ENCODE results near the gene VSX1. TPM values are rescaled to one million over a fixed set of nuclear protein-coding genes. Genes with fewer than 3 reads are reported as not detected.

VSX1 gene
- total RNA-seq, 1 experiment from 2014 or later: not detected

DNA sequence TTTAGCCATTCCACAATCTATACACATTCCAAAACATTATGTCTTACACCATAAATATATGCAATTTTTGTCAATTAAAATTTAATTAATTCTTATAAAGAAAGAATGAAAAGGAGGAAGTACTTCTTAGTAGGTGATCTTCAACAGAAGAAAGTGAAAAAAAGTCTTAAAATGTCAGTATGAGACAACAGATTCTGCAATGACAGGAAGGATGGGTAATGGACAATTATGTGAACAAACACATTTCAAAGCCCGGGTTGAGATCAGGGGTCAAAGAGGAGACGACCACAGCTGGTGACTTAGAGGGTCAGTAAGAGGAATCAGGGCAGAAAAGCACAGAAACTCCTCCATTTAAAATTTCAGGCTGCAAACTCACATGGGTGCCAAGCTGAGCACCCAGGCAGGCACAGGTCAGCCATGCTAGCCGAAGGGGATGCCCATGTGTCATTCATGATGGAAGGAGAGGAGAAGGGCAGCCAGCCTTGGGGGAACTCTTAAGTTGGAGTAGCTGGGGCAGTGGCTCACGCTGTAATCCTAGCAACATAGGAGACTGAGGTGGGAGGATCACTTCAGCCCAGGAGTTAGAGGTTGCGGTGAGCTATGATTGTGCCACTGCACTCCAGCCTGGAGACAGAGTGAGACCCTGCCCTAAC is 11.0 kb downstream of the VSX1 start:
- intact Hi-C loops (cut with micrococcal nuclease): no loop called here
- ChIA-PET CTCF (interaction anchor here (0.6 to 2.3 kb wide), 7 partner anchors 11 to 176 kb away, joined by 3 to 23 read pairs (median 3); no protein-coding TSS in a partner anchor), POLR2A (interaction anchor here (0.6 to 1.6 kb wide), 4 partner anchors 77 to 1093 kb away, joined by 3 to 5 read pairs (median 4); partner anchors contain the start of gene PYGB)
- TF ChIP-seq, protein P1, sequence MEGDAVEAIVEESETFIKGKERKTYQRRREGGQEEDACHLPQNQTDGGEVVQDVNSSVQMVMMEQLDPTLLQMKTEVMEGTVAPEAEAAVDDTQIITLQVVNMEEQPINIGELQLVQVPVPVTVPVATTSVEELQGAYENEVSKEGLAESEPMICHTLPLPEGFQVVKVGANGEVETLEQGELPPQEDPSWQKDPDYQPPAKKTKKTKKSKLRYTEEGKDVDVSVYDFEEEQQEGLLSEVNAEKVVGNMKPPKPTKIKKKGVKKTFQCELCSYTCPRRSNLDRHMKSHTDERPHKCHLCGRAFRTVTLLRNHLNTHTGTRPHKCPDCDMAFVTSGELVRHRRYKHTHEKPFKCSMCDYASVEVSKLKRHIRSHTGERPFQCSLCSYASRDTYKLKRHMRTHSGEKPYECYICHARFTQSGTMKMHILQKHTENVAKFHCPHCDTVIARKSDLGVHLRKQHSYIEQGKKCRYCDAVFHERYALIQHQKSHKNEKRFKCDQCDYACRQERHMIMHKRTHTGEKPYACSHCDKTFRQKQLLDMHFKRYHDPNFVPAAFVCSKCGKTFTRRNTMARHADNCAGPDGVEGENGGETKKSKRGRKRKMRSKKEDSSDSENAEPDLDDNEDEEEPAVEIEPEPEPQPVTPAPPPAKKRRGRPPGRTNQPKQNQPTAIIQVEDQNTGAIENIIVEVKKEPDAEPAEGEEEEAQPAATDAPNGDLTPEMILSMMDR (IDR thresholded peaks at IDR 0.05; ENCODE audit: unreplicated experiment): no peak
- BruUV-seq (replicated peaks): no TSS peak
- H3K4me1 Mint-ChIP-seq (ENCODE audit: insufficient read depth, unreplicated experiment): peaks cover 9% of the 10 kb centered on the region
- H3K27ac Mint-ChIP-seq (ENCODE audit: low read depth, unreplicated experiment): no peak overlapping the region
- no peaks in the 10 kb centered on the region for H3K9me3 Mint-ChIP-seq (ENCODE audit: unreplicated experiment)
- no peak for DNase-seq (ENCODE audit: unreplicated experiment)
- H3K4me3 Mint-ChIP-seq (ENCODE audit: unreplicated experiment): no peak overlapping the region
- no peaks in the 10 kb centered on the region for H3K36me3 Mint-ChIP-seq (ENCODE audit: insufficient read depth, unreplicated experiment)
- peaks cover 47% of the 10 kb centered on the region for H3K27me3 Mint-ChIP-seq (ENCODE audit: insufficient read depth, unreplicated experiment)

DNA sequence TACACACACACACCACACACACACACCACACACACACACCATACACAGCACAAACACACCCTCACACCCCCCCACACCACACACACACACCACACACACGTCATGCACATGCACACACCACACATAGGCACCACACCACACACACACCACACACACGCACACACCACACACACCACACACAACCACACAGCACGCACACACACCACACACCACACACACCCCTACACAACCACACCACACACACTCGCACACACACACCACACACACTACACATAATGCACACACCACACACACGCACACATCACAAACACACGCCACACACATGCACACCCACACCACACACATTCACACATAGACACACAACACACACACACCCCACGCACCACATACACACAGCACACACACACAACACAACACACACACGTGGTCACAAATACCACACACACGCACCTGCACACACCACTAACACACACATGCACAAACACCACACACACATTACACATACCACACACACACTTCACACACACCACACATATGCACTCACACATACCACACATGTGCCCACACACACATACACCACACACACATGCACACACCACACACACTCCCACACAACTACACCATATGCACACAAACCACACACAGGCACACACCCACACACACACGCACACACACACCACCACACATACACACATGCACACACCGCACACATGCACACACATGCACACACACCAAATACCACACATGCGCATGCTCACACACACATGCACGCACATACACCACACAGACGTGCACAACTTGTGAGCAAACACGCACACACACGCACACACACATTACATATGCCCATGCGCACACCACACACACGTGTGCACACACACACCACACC is 14.6 kb downstream of the VSX1 start:
- H3K4me3 Mint-ChIP-seq (ENCODE audit: unreplicated experiment): no peak overlapping the region
- intact Hi-C loops (cut with micrococcal nuclease): loop anchor here (5.0 to 10.0 kb wide), 2 partner anchors 177 to 330 kb away; partner anchors contain the start of gene PYGB
- DNase-seq (ENCODE audit: unreplicated experiment): no peak

DNA sequence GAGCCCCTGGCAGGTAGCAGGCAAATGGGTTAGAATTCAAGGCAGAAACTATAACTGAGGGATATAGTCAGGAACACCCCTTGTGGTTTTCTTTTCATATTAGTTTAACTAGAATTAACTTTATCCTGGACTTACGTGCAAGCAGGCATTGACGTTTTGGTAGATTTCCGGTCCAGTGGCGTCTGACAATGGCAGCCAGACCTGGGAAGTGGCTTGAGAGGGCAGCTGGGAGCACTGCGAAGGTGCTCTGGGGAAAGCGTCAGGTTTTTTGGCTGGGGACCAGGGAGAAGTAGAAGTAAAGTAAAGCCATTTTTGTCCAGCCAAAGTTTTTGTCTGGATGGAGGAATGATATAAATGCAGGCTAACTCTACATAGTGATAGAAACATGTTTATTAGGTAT is 15.6 kb downstream of the VSX1 start:
- ChIA-PET CTCF (interaction anchor here (1.2 to 9.6 kb wide), 12 partner anchors 8 to 189 kb away, joined by 4 to 500 read pairs (median 8); no protein-coding TSS in a partner anchor), POLR2A (interaction anchor here (1.2 to 7.6 kb wide), 2 partner anchors 72 to 76 kb away, joined by 4 to 144 read pairs; partner anchors contain the start of gene APMAP)
- H3K27ac Mint-ChIP-seq (ENCODE audit: low read depth, unreplicated experiment): no peak overlapping the region
- peaks cover 68% of the 10 kb centered on the region for H3K27me3 Mint-ChIP-seq (ENCODE audit: insufficient read depth, unreplicated experiment)
- DNase-seq (ENCODE audit: unreplicated experiment): no peak
- TF ChIP-seq, protein P1 (IDR thresholded peaks at IDR 0.05; ENCODE audit: unreplicated experiment): no peak
- peaks cover 9% of the 10 kb centered on the region for H3K4me1 Mint-ChIP-seq (ENCODE audit: insufficient read depth, unreplicated experiment)
- intact Hi-C loops (cut with micrococcal nuclease): loop anchor here (5.0 to 10.0 kb wide), 2 partner anchors 178 to 331 kb away; partner anchors contain the start of gene PYGB
- H3K36me3 Mint-ChIP-seq (ENCODE audit: insufficient read depth, unreplicated experiment): no peaks in the 10 kb centered on the region
- H3K4me3 Mint-ChIP-seq (ENCODE audit: unreplicated experiment): no peak overlapping the region
- BruUV-seq (replicated peaks): no TSS peak
- H3K9me3 Mint-ChIP-seq (ENCODE audit: unreplicated experiment): no peaks in the 10 kb centered on the region

More for the DNA sequence above, 14.6 kb downstream of the VSX1 start:
- peaks cover 68% of the 10 kb centered on the region for H3K27me3 Mint-ChIP-seq (ENCODE audit: insufficient read depth, unreplicated experiment)
- peaks cover 13% of the 10 kb centered on the region for H3K4me1 Mint-ChIP-seq (ENCODE audit: insufficient read depth, unreplicated experiment)
- H3K9me3 Mint-ChIP-seq (ENCODE audit: unreplicated experiment): no peaks in the 10 kb centered on the region
- BruUV-seq (replicated peaks): no TSS peak
- TF ChIP-seq, protein P1 (IDR thresholded peaks at IDR 0.05; ENCODE audit: unreplicated experiment): no peak
- CTCF ChIA-PET: interaction anchor here (0.6 to 9.6 kb wide), 5 partner anchors 10 to 113 kb away, joined by 3 to 500 read pairs (median 5); no protein-coding TSS in a partner anchor
- H3K27ac Mint-ChIP-seq (ENCODE audit: low read depth, unreplicated experiment): no peak overlapping the region
- POLR2A ChIA-PET: no interaction called here
- H3K36me3 Mint-ChIP-seq (ENCODE audit: insufficient read depth, unreplicated experiment): no peaks in the 10 kb centered on the region
